T-helper 22 cell (primary cell): Measurements from ENCODE around the gene MYL12A.

ENCODE experiments used
- DNase-seq: peaks from one replicate; pipeline ENCODE4 v3.0.0-alpha.2; 2020; ENCODE audit warnings: low read depth

The MYL12A gene

GRCh38 chr18:3225588-3225987, 22.0 kb upstream of the MYL12A start:
- no peak for DNase-seq

GRCh38 chr18:3226048-3226447, 21.6 kb upstream of the MYL12A start:
- DNase-seq: no peak

- DNase-seq: no peak
Observed at GRCh38 chr18:3230401-3231334, 16.9 kb upstream of the MYL12A start.

GRCh38 chr18:3233004-3233403, 14.6 kb upstream of the MYL12A start:
- no peak for DNase-seq

GRCh38 chr18:3233433-3234168, 14.0 kb upstream of the MYL12A start:
- no peak for DNase-seq

- DNase-seq: no peak
Observed at GRCh38 chr18:3234457-3234856, 13.1 kb upstream of the MYL12A start.

GRCh38 chr18:3235846-3236245, 11.8 kb upstream of the MYL12A start:
- DNase-seq: no peak

GRCh38 chr18:3236470-3236869, 11.1 kb upstream of the MYL12A start:
- DNase-seq: no peak

- no peak for DNase-seq
Observed at GRCh38 chr18:3238742-3239141, 8.9 kb upstream of the MYL12A start.

- no peak for DNase-seq
Observed at GRCh38 chr18:3245185-3245564, 2.4 kb upstream of the MYL12A start.

- peak; percentile 53 for DNase-seq
Observed at GRCh38 chr18:3245853-3246634, 1.6 kb upstream of the MYL12A start.

GRCh38 chr18:3246635-3247239, 864 bp upstream of the MYL12A start:
- DNase-seq: no peak

GRCh38 chr18:3248062-3248657, 559 bp downstream of the MYL12A start:
- no peak for DNase-seq

- DNase-seq: no peak
Observed at GRCh38 chr18:3248658-3249359, 1.2 kb downstream of the MYL12A start.

- no peak for DNase-seq
Observed at GRCh38 chr18:3250237-3251107, 2.9 kb downstream of the MYL12A start.

- no peak for DNase-seq
Observed at GRCh38 chr18:3251249-3251962, 3.8 kb downstream of the MYL12A start.

- no peak for DNase-seq
Observed at GRCh38 chr18:3251963-3252277, 4.3 kb downstream of the MYL12A start.

GRCh38 chr18:3252843-3253242, 5.2 kb downstream of the MYL12A start:
- no peak for DNase-seq

- DNase-seq: no peak
Observed at GRCh38 chr18:3254725-3255124, 7.1 kb downstream of the MYL12A start.
